Measurements from ENCODE around the gene MTA1.

MTA1 gene

GRCh38 chr14:105419195-105420091 lies at the start of gene MTA1:
MTA1 (plus strand) TSS chr14:105419827; CDS start chr14:105420036, 209 bp downstream.
- DNase-seq (ENCODE audit: low read depth, low spot score) = no peak

GRCh38 chr14:105374389-105374788 lies 45.2 kb upstream of the MTA1 start:
- DNase-seq (ENCODE audit: low read depth, low spot score) = no peak

GRCh38 chr14:105375635-105376057 lies 44.0 kb upstream of the MTA1 start:
- no peak for DNase-seq (ENCODE audit: low read depth, low spot score)

- no peak for DNase-seq (ENCODE audit: low read depth, low spot score)
These were observed 42.8 kb upstream of the MTA1 start for GRCh38 chr14:105376521-105377440.

GRCh38 chr14:105377555-105378182 lies 42.0 kb upstream of the MTA1 start:
- peak; percentile 42 for DNase-seq (ENCODE audit: low read depth, low spot score)

GRCh38 chr14:105378199-105378598 lies 41.4 kb upstream of the MTA1 start:
- DNase-seq (ENCODE audit: low read depth, low spot score) = no peak

- peak; percentile 37 for DNase-seq (ENCODE audit: low read depth, low spot score)
These were observed 40.5 kb upstream of the MTA1 start for GRCh38 chr14:105378873-105379685.

GRCh38 chr14:105379946-105380345 lies 39.7 kb upstream of the MTA1 start:
- no peak for DNase-seq (ENCODE audit: low read depth, low spot score)

- DNase-seq (ENCODE audit: low read depth, low spot score) = no peak
These were observed 38.9 kb upstream of the MTA1 start for GRCh38 chr14:105380756-105381155.

- no peak for DNase-seq (ENCODE audit: low read depth, low spot score)
These were observed 37.9 kb upstream of the MTA1 start for GRCh38 chr14:105381446-105382342.

GRCh38 chr14:105382343-105383082 lies 37.1 kb upstream of the MTA1 start:
- no peak for DNase-seq (ENCODE audit: low read depth, low spot score)

- no peak for DNase-seq (ENCODE audit: low read depth, low spot score)
These were observed 36.4 kb upstream of the MTA1 start for GRCh38 chr14:105383083-105383730.

GRCh38 chr14:105384041-105384557 lies 35.5 kb upstream of the MTA1 start:
- DNase-seq (ENCODE audit: low read depth, low spot score) = no peak

GRCh38 chr14:105384605-105385321 lies 34.9 kb upstream of the MTA1 start:
- no peak for DNase-seq (ENCODE audit: low read depth, low spot score)

- no peak for DNase-seq (ENCODE audit: low read depth, low spot score)
These were observed 34.3 kb upstream of the MTA1 start for GRCh38 chr14:105385322-105385637.

GRCh38 chr14:105385698-105386365 lies 33.8 kb upstream of the MTA1 start:
- no peak for DNase-seq (ENCODE audit: low read depth, low spot score)
